Left lung (tissue), 10 donors: Measurements from ENCODE around the gene EGFR. TPM values are rescaled to one million over a fixed set of nuclear protein-coding genes. Genes with fewer than 3 reads are reported as not detected.

Experiments used
- ATAC-seq: fragments of 200-7000 bp; cut with Tn5 transposase; one replicate; pipeline ENCODE4 v1.9.1; 2020; ENCODE audit warnings: moderate library complexity
- DNase-seq, 4 donors: peaks; one replicate each; pipeline ENCODE4 v3.0.0-alpha.2; 2013 to 2020
- H3K27ac ChIP-seq, 2 donors: fragments of 200-600 bp; sonication (generic) in 1 of 2; one replicate each; pipeline versions ENCODE4 v1.5.0 to v1.8.0; 2020 to 2021
- H3K27me3 ChIP-seq, 2 donors: fragments of 200-600 bp; sonication (generic) in 1 of 2; one replicate each; pipeline versions ENCODE4 v1.5.0 to v1.8.0; 2020 to 2021
- H3K36me3 ChIP-seq, 2 donors: fragments of 200-600 bp; sonication (generic) in 1 of 2; one replicate each; pipeline versions ENCODE4 v1.5.0 to v1.8.0; 2020 to 2021
- H3K4me1 ChIP-seq, 2 donors: fragments of 200-600 bp; one replicate each; pipeline ENCODE4 v1.8.0; 2021
- H3K4me3 ChIP-seq, 2 donors: fragments of 200-600 bp; sonication (generic) in 1 of 2; one replicate each; pipeline versions ENCODE4 v1.5.0 to v1.8.0; 2020 to 2021; ENCODE audit warnings: mild to moderate bottlenecking in 1 of 2
- H3K9me3 ChIP-seq, 2 donors: fragments of 200-600 bp; sonication (generic) in 1 of 2; one replicate each; pipeline versions ENCODE4 v1.5.0 to v1.8.0; 2020 to 2021
- CTCF ChIP-seq, 2 donors: fragments of 200-600 bp; sonication (generic) in 1 of 2; IDR thresholded peaks; one replicate each; pipeline versions ENCODE4 v1.5.0 to v1.8.0; 2021; ENCODE audit warnings: antibody characterized with exemption in 2 of 2
- intact Hi-C, 2 donors: fragments of 100-400 bp; cut with DNase I; formaldehyde crosslinking; loops; one replicate each; pipeline versions ENCODE4 v1.11.2 to v1.14.2; 2022
- polyA plus RNA-seq, 6 donors: library from polyadenylated mRNA; unstranded; fragments of 120-200 nt; gene quantifications; one replicate each; pipeline ENCODE4 v1.2.1, GENCODE V29; 2013; ENCODE audit not compliant: insufficient read length in 6 of 6
- total RNA-seq, 2 donors: library from RNA; stranded (reverse); fragmentation: NEBNext Ultra II Directional; extraction: Animal tissue kit (Norgen Biotek cat#: 25700); gene quantifications; one replicate each; pipeline ENCODE4 v1.2.1, GENCODE V29; 2021
- donor health status: DM: no; HTN: yes; CAD: no.
- donor health status: DM: no; HTN: no; CAD: no.

Gene EGFR
- total and polyA plus RNA-seq, 8 donors: 48.7 to 79.3 (median 54.1) TPM

- intact Hi-C loops: no loop called here
- no peaks in the 10 kb centered on the region for H3K27me3 ChIP-seq
- no peaks in the 10 kb centered on the region for H3K9me3 ChIP-seq
- H3K27ac ChIP-seq: no peak overlapping the region
- H3K36me3 ChIP-seq: no peaks in the 10 kb centered on the region
- no peak for TF ChIP-seq CTCF (IDR thresholded peaks at IDR 0.05)
- H3K4me1 ChIP-seq: peaks cover 12 to 20% of the 10 kb centered on the region in 2 donors
- DNase-seq: no peak
- no peak for ATAC-seq
- H3K4me3 ChIP-seq: no peak overlapping the region
These were observed 86.1 kb downstream of the EGFR start for GRCh38 chr7:55104712-55105433.

- peaks cover 17 to 22% of the 10 kb centered on the region in 2 donors for H3K4me1 ChIP-seq
- no peaks in the 10 kb centered on the region for H3K9me3 ChIP-seq
- H3K4me3 ChIP-seq: no peak overlapping the region
- DNase-seq: no peak
- ATAC-seq: no peak
- no peaks in the 10 kb centered on the region for H3K36me3 ChIP-seq
- intact Hi-C loops: no loop called here
- H3K27me3 ChIP-seq: no peaks in the 10 kb centered on the region
- H3K27ac ChIP-seq: no peak overlapping the region
- no peak for TF ChIP-seq CTCF (IDR thresholded peaks at IDR 0.05)
These were observed 87.1 kb downstream of the EGFR start for GRCh38 chr7:55105952-55106351.

- intact Hi-C loops: no loop called here
- Histone ChIP-seq H3K4me3 (no peak overlapping the region), H3K27me3 (no peaks in the 10 kb centered on the region), H3K27ac (no peak overlapping the region), H3K36me3 (no peaks in the 10 kb centered on the region), H3K9me3 (no peaks in the 10 kb centered on the region), H3K4me1 (peaks cover 28% of the 10 kb centered on the region in 2 donors)
- DNase-seq (no peak), ATAC-seq (no peak)
- TF ChIP-seq CTCF (IDR thresholded peaks at IDR 0.05): no peak
These were observed 89.1 kb downstream of the EGFR start for GRCh38 chr7:55107946-55108345.

GRCh38 chr7:55108401-55108800, 89.6 kb downstream of the EGFR start:
- H3K4me1 ChIP-seq: peaks cover 28% of the 10 kb centered on the region in 2 donors
- H3K36me3 ChIP-seq: no peaks in the 10 kb centered on the region
- ATAC-seq: no peak

GRCh38 chr7:55108818-55109217, 90.0 kb downstream of the EGFR start:
- H3K36me3 ChIP-seq: no peaks in the 10 kb centered on the region
- H3K9me3 ChIP-seq: no peaks in the 10 kb centered on the region
- no peak overlapping the region for H3K27ac ChIP-seq
- H3K27me3 ChIP-seq: no peaks in the 10 kb centered on the region
- intact Hi-C loops: no loop called here
- H3K4me3 ChIP-seq: no peak overlapping the region
- no peak for ATAC-seq
- no peak for DNase-seq
- TF ChIP-seq CTCF (IDR thresholded peaks at IDR 0.05): no peak
- H3K4me1 ChIP-seq: peaks cover 28% of the 10 kb centered on the region in 2 donors

More at GRCh38 chr7:55108401-55108800, 89.6 kb downstream of the EGFR start:
- no peak overlapping the region for H3K27ac ChIP-seq
- no peak overlapping the region for H3K4me3 ChIP-seq
- TF ChIP-seq CTCF (IDR thresholded peaks at IDR 0.05): no peak
- intact Hi-C loops: no loop called here
- no peaks in the 10 kb centered on the region for H3K9me3 ChIP-seq
- DNase-seq: no peak
- no peaks in the 10 kb centered on the region for H3K27me3 ChIP-seq
